HFFc6 (cell line): Measurements from ENCODE around the gene HRAS. TPM values are rescaled to one million over a fixed set of nuclear protein-coding genes. Genes with fewer than 3 reads are reported as not detected.

Source experiments
- DNase-seq: peaks from one replicate; pipeline ENCODE4 v3.0.0-alpha.2; 2018
- H3K27ac Mint-ChIP-seq: 2 replicates; pipeline ENCODE4 v1.8.0; 2020; ENCODE audit warnings: mild to moderate bottlenecking, mixed read lengths
- H3K27me3 Mint-ChIP-seq: 2 replicates; pipeline ENCODE4 v1.8.0; 2021; ENCODE audit warnings: mild to moderate bottlenecking, moderate library complexity, mixed read lengths; ENCODE audit not compliant: insufficient read depth
- H3K36me3 Mint-ChIP-seq: 2 replicates; pipeline ENCODE4 v1.8.0; 2021; ENCODE audit warnings: low read depth, mixed read lengths
- H3K4me1 Mint-ChIP-seq: 2 replicates; pipeline ENCODE4 v1.8.0; 2020; ENCODE audit warnings: low read depth, mixed read lengths
- H3K4me3 Mint-ChIP-seq: 2 replicates; pipeline ENCODE4 v1.8.0; 2020; ENCODE audit warnings: mild to moderate bottlenecking, moderate library complexity, mixed read lengths
- H3K9me3 Mint-ChIP-seq: 2 replicates; pipeline ENCODE4 v1.8.0; 2020; ENCODE audit warnings: mild to moderate bottlenecking, mixed read lengths
- total RNA-seq, 6 experiments: library from RNA; stranded (reverse); fragmentation: NEBNext Ultra II Directional; extraction: Animal tissue kit (Norgen Biotek cat#: 25700); gene quantifications; 2 replicates in 1 of 6; 3 replicates in 5 of 6; pipeline ENCODE4 v1.2.3, GENCODE V29; 2021
- TF ChIP-seq, protein P1 (sequence below): fragments of 200-600 bp; sonication (generic); IDR thresholded peaks from 2 replicates; pipeline ENCODE4 v1.5.0; 2021; ENCODE audit warnings: antibody characterized with exemption, mild to moderate bottlenecking

HRAS gene
- total RNA-seq, 6 experiments from 2014 or later: 102 to 125 (median 107) TPM

DNA sequence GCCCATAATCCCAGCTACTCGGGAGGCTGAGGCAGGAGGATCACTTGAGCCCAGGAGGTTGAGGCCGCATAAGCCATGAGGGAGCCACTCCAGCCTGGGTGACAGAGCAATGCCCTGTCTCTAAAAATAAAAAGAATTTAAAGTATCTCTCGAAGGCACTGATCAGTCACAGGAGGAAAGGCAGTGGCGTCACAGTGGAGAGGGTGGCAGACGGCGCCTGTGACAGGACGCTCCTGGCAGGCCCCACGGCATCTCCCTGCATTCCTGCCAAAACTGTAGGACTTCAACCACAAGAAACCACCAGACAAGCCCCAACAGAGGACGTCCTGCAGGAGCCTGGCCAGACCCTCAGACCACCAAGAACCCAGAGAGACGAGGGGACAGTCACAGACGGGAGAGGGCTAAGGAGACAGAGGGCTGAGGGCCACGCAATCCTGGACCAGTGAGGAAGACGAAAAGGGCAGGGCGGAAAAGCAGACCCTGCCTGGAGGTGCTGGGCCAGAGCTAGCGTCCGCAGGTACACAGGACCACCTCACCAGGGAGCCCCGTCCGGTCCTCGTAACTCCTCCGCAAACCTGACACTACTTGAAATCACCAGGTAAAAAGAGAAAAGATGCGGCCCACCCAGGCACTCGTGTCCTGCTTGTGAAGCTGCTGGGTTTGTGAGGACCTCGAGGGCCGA is 34.2 kb downstream of the HRAS start:
- peaks cover 11% of the 10 kb centered on the region for H3K27me3 Mint-ChIP-seq
- H3K4me1 Mint-ChIP-seq: peaks cover 30% of the 10 kb centered on the region
- H3K27ac Mint-ChIP-seq: no peak overlapping the region
- no peak for DNase-seq
- peaks cover 25% of the 10 kb centered on the region for H3K36me3 Mint-ChIP-seq
- H3K9me3 Mint-ChIP-seq: peaks cover 8% of the 10 kb centered on the region; the same call in 1 of the 2 replicates
- H3K4me3 Mint-ChIP-seq: no peak overlapping the region
- TF ChIP-seq, protein P1, sequence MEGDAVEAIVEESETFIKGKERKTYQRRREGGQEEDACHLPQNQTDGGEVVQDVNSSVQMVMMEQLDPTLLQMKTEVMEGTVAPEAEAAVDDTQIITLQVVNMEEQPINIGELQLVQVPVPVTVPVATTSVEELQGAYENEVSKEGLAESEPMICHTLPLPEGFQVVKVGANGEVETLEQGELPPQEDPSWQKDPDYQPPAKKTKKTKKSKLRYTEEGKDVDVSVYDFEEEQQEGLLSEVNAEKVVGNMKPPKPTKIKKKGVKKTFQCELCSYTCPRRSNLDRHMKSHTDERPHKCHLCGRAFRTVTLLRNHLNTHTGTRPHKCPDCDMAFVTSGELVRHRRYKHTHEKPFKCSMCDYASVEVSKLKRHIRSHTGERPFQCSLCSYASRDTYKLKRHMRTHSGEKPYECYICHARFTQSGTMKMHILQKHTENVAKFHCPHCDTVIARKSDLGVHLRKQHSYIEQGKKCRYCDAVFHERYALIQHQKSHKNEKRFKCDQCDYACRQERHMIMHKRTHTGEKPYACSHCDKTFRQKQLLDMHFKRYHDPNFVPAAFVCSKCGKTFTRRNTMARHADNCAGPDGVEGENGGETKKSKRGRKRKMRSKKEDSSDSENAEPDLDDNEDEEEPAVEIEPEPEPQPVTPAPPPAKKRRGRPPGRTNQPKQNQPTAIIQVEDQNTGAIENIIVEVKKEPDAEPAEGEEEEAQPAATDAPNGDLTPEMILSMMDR: no peak

DNA sequence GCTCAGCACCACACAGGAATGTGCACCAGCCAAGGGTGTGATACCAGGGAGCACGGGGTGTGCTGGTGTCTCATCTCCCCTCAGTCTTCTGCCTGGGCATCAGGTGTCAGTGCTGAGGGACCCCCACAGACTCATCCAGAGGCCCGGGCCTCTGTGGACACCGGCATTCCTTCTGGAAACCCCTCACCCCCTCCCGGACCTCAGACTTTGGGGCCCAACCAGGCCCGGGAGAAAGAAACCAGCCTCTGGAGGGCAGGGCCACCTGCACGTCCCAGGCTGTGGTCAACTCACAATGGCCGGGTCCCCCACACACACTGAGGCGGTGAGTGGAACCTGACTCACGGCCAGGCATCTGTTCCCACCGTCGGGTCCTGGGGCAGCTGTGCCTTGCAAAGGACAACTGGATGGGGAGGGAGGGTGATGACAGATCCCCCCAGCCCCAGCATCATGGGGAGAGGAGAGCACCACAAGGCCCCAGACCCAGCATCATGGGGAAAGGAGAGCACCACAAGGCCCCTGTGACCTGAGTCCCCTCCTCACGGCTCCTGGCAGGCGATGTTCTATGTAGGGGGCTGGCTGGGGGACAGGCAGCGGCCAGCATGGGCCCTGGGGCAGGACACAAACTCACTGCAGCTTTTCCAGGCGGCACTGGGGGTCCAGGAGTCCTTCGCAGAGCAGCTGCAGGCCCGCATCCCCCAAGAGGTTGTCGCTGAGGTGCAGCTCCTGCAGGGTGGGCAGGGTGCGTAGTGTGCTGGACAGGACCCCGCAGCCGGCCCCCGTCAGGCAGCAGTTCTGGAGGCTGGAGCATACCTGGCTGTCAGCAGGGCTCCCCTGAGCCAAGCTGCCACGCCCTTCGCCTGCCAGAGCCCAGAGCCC is 35.9 kb downstream of the HRAS start:
- H3K27me3 Mint-ChIP-seq: peaks cover 14% of the 10 kb centered on the region
- H3K27ac Mint-ChIP-seq: no peak overlapping the region
- no peak for DNase-seq
- peaks cover 8% of the 10 kb centered on the region; the same call in 1 of the 2 replicates for H3K9me3 Mint-ChIP-seq
- no peak overlapping the region for H3K4me3 Mint-ChIP-seq
- peaks cover 15% of the 10 kb centered on the region; the same call in 1 of the 2 replicates for H3K4me1 Mint-ChIP-seq
- TF ChIP-seq, protein P1: no peak
- peaks cover 31% of the 10 kb centered on the region for H3K36me3 Mint-ChIP-seq

DNA sequence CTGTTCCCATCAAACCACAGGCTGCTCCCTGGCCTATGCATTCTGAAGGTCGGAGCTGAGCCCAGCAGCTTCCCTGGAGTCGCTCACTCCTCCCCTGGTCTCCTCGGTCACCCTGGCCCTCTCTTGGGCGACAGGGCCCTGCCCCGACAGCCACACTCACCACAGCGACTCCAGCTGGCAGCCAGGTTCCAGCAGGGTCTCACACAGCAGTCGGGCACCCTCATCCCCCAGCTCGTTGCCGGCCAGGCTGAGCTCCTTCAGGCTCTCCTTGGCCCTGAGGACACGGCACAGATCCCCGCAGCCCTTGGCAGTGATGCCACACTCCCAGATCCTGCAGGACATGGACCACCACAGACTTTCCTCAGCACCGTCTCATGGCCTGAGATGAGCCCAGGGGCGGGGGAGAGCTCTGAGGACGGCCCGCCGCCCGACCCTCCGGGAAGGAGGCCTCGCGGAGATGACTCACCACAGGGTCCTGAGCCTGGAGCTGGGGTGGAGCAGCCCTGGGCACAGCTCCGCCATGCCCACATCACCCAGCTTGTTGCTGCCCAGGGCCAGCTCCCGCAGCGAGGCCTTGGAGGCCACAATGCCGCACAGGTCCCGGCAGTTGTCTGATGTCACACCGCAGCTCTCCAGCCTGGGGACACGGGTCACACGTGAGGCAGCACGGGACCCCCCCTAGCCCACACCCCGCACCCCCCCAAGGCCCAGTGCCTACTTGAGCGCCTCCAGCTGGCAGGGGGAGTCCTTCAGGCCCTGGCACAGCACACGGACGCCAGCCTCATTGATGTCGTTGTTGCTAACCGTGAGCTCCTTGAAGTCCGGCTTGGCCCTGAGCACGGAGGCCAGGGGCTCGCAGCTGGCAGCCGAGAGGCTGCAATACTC is 36.8 kb downstream of the HRAS start:
- no peak overlapping the region for H3K4me3 Mint-ChIP-seq
- H3K9me3 Mint-ChIP-seq: peaks cover 8% of the 10 kb centered on the region; the same call in 1 of the 2 replicates
- no peak for DNase-seq
- TF ChIP-seq, protein P1: no peak
- H3K4me1 Mint-ChIP-seq: peaks cover 11% of the 10 kb centered on the region; the same call in 1 of the 2 replicates
- H3K27ac Mint-ChIP-seq: no peak overlapping the region
- peaks cover 31% of the 10 kb centered on the region for H3K36me3 Mint-ChIP-seq
- H3K27me3 Mint-ChIP-seq: peaks cover 14% of the 10 kb centered on the region

DNA sequence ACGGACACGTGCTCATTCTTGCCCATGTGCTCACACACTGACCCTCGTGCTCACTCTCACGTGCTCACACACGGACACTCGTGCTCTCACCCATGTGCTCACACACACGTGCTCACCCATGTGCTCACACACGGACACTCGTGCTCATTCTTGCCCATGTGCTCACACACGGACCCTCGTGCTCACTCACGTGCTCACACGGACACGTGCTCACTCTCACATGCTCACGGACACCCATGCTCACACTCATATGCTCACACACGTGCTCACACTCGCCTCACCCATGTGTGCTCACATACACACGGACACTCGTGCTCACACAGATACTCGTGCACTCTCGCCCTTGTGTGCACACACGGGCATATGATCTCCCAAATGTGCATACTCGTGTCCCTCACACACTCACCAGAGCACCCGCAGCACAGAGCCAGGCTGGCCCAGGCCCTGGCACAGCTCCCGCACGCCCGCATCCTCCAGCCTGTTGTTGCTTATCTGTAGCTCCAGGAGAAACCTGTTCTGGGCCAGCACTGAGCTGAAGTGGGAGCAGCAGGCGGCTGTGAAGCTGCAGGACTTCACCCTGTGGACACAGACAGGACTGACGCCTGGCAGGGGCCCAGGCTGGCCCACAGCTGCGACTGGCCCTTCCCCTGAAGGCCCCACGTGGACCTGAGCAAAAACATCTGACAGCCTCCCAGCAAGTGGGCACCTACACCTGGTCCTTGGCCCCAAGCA is 37.6 kb downstream of the HRAS start:
- Mint-ChIP-seq H3K4me3 (no peak overlapping the region), H3K4me1 (peaks cover 6% of the 10 kb centered on the region; the same call in 1 of the 2 replicates), H3K27ac (peak overlapping the region; percentile 54), H3K36me3 (peaks cover 31% of the 10 kb centered on the region), H3K9me3 (peaks cover 8% of the 10 kb centered on the region; the same call in 1 of the 2 replicates), H3K27me3 (peaks cover 16% of the 10 kb centered on the region)
- no peak for DNase-seq
- TF ChIP-seq, protein P1: no peak
